ENCODE data around the gene RNF157. TPM values are rescaled to one million over a fixed set of nuclear protein-coding genes. Genes with fewer than 3 reads are reported as not detected.

Gene RNF157
- total RNA-seq, 2 donors from 2014 or later = 9.6 to 11.2 TPM

GRCh38 chr17:76264755-76265623, 24.7 kb upstream of the RNF157 start, which contains the start of gene UBALD2:
UBALD2 (plus strand) TSS chr17:76265348; CDS start chr17:76265506, 158 bp downstream.
- Histone ChIP-seq H3K9ac (ENCODE audit: extremely low read depth, low read length, poor library complexity, severe bottlenecking) (peak within 1 kb of the TSS; percentile 88), H3K4me3 (ENCODE audit: low read length) (peak within 1 kb of the TSS; percentile 94), H3K27me3 (ENCODE audit: control insufficient read depth, insufficient read depth, low read length, poor library complexity, severe bottlenecking) (no peaks in the 10 kb centered on the region), H3K27ac (ENCODE audit: low read depth, low read length) (peak within 1 kb of the TSS; percentile 66), H3K9me3 (ENCODE audit: control insufficient read depth, low read length) (no peaks in the 10 kb centered on the region), H3K4me1 (ENCODE audit: control insufficient read depth, insufficient read depth, low read length) (peaks cover 22% of the 10 kb centered on the region), H3K36me3 (ENCODE audit: control insufficient read depth, insufficient read depth, low read length) (peaks cover 18% of the 10 kb centered on the region)
- no peaks in the 10 kb centered on the region for H3K27me3 Mint-ChIP-seq (ENCODE audit: insufficient read depth)
- no peaks in the 10 kb centered on the region for H3K9me3 Mint-ChIP-seq
- 0% methylated on average over 53 to 94 of the region's 94 CpGs for WGBS, 2 experiments (ENCODE audit: insufficient coverage in 1 of 2, insufficient read length in 1 of 2)
- DNase-seq = peak; percentile 100
- H3K36me3 Mint-ChIP-seq (ENCODE audit: low read depth) = peaks cover 13% of the 10 kb centered on the region
- peak within 1 kb of the TSS; percentile 91 for H3K27ac Mint-ChIP-seq
- TF ChIP-seq, protein P1, sequence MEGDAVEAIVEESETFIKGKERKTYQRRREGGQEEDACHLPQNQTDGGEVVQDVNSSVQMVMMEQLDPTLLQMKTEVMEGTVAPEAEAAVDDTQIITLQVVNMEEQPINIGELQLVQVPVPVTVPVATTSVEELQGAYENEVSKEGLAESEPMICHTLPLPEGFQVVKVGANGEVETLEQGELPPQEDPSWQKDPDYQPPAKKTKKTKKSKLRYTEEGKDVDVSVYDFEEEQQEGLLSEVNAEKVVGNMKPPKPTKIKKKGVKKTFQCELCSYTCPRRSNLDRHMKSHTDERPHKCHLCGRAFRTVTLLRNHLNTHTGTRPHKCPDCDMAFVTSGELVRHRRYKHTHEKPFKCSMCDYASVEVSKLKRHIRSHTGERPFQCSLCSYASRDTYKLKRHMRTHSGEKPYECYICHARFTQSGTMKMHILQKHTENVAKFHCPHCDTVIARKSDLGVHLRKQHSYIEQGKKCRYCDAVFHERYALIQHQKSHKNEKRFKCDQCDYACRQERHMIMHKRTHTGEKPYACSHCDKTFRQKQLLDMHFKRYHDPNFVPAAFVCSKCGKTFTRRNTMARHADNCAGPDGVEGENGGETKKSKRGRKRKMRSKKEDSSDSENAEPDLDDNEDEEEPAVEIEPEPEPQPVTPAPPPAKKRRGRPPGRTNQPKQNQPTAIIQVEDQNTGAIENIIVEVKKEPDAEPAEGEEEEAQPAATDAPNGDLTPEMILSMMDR (conservative IDR thresholded peaks at IDR 0.05) = no peak
- H3K4me3 Mint-ChIP-seq = peak within 1 kb of the TSS; percentile 79
- peaks cover 27% of the 10 kb centered on the region for H3K4me1 Mint-ChIP-seq

DNA sequence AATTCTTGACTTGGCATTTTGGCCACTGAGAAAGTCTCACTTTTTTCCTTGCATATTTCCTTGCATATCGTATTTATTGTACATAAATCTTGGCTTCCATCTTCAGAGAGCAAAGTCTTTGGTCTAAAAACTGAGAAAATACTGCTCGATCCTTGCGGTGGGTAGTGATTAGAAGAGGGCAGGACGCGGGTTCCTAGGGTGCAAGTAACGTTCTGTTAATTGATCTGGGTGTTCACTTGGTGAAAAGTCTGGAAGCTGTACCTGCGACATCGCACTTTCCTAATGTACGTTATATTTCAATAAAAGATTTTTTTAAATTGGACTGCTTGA, 24.1 kb upstream of the RNF157 start:
- Mint-ChIP-seq H3K4me1 (peaks cover 33% of the 10 kb centered on the region), H3K27me3 (ENCODE audit: insufficient read depth) (no peaks in the 10 kb centered on the region), H3K27ac (peak overlapping the region; percentile 23), H3K9me3 (no peaks in the 10 kb centered on the region), H3K36me3 (ENCODE audit: low read depth) (peaks cover 11% of the 10 kb centered on the region), H3K4me3 (peak overlapping the region; percentile 79)
- H3K36me3 ChIP-seq (ENCODE audit: control insufficient read depth, insufficient read depth, low read length) = peaks cover 15% of the 10 kb centered on the region
- H3K27ac ChIP-seq (ENCODE audit: low read depth, low read length) = no peak overlapping the region
- H3K9ac ChIP-seq (ENCODE audit: extremely low read depth, low read length, poor library complexity, severe bottlenecking) = no peak overlapping the region
- peak overlapping the region; percentile 42 for H3K4me3 ChIP-seq (ENCODE audit: low read length)
- TF ChIP-seq, protein P1 (conservative IDR thresholded peaks at IDR 0.05) = no peak
- 87 to 88% methylated on average over 9 of the region's 9 CpGs for WGBS, 2 experiments (ENCODE audit: insufficient coverage in 1 of 2, insufficient read length in 1 of 2)
- H3K4me1 ChIP-seq (ENCODE audit: control insufficient read depth, insufficient read depth, low read length) = peaks cover 17% of the 10 kb centered on the region
- no peaks in the 10 kb centered on the region for H3K27me3 ChIP-seq (ENCODE audit: control insufficient read depth, insufficient read depth, low read length, poor library complexity, severe bottlenecking)
- no peak for DNase-seq
- no peaks in the 10 kb centered on the region for H3K9me3 ChIP-seq (ENCODE audit: control insufficient read depth, low read length)

DNA sequence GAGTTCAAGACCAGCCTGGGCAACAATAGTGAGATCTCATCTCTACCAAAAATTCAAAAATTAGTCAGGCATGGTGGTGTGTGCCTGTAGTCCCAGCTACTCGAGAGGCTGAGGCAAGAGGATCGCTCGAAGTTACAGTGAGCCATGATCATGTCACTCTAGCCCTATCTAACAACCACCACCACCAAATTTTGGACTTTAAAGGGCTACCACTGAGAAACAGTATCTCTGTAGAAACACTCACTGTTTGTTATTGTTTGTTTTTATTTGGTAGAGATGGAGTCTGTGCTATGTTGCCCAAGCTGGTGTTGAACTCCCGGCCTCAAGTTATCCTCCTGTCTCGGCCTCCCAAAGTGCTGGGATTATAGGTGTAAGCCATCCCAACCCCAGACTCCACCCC, 23.6 kb upstream of the RNF157 start:
- Histone ChIP-seq H3K27ac (ENCODE audit: low read depth, low read length) (no peak overlapping the region), H3K27me3 (ENCODE audit: control insufficient read depth, insufficient read depth, low read length, poor library complexity, severe bottlenecking) (no peaks in the 10 kb centered on the region), H3K9ac (ENCODE audit: extremely low read depth, low read length, poor library complexity, severe bottlenecking) (no peak overlapping the region), H3K9me3 (ENCODE audit: control insufficient read depth, low read length) (no peaks in the 10 kb centered on the region), H3K36me3 (ENCODE audit: control insufficient read depth, insufficient read depth, low read length) (peaks cover 15% of the 10 kb centered on the region), H3K4me3 (ENCODE audit: low read length) (no peak overlapping the region), H3K4me1 (ENCODE audit: control insufficient read depth, insufficient read depth, low read length) (peaks cover 12% of the 10 kb centered on the region)
- TF ChIP-seq, protein P1 (conservative IDR thresholded peaks at IDR 0.05) = no peak
- Mint-ChIP-seq H3K27me3 (ENCODE audit: insufficient read depth) (no peaks in the 10 kb centered on the region), H3K4me3 (no peak overlapping the region), H3K27ac (no peak overlapping the region), H3K4me1 (peaks cover 34% of the 10 kb centered on the region), H3K9me3 (no peaks in the 10 kb centered on the region), H3K36me3 (ENCODE audit: low read depth) (peaks cover 9% of the 10 kb centered on the region)
- no peak for DNase-seq
- WGBS, 2 experiments (ENCODE audit: insufficient coverage in 1 of 2, insufficient read length in 1 of 2) = 96 to 100% methylated on average over 4 to 5 of the region's 5 CpGs

Measured in endodermal cell (in vitro differentiated cells).